NCI-H2107 (cell line): ENCODE measurements around the gene NFE2.
"Not testable (repeated sequence)": the region's sequence is repeated elsewhere in the genome, so short reads cannot be mapped to it uniquely, and the experiment has no call there.

Source experiments
- DNase-seq: peaks from one replicate; lab custom pipeline; 2025; lab: John Stamatoyannopoulos, UW

NFE2 gene

GRCh38 chr12:54282949-54283593 lies 17.7 kb downstream of the NFE2 start:
- DNase-seq: no peak

GRCh38 chr12:54281694-54282093 lies 19.1 kb downstream of the NFE2 start:
- peak; percentile 37 for DNase-seq

- DNase-seq: not testable (repeated sequence)
Observed at GRCh38 chr12:54281261-54281638, 19.6 kb downstream of the NFE2 start.

- DNase-seq: peak; percentile 98
Observed at GRCh38 chr12:54280468-54281260, 20.2 kb downstream of the NFE2 start, which contains the start of gene HNRNPA1. TSS of gene HNRNPA1 (plus strand) at chr12:54280726. CDS start at chr12:54280808, 82 bp downstream.

- peak; percentile 99 for DNase-seq
Observed at GRCh38 chr12:54279632-54280467, 21.0 kb downstream of the NFE2 start, which contains the start of gene CBX5. TSS of gene CBX5 (minus strand) at chr12:54280122. CDS start at chr12:54257650, 22,472 bp downstream.

- no peak for DNase-seq
Observed at GRCh38 chr12:54279227-54279631, 21.6 kb downstream of the NFE2 start.

- no peak for DNase-seq
Observed at GRCh38 chr12:54277823-54278276, 23.0 kb downstream of the NFE2 start.

GRCh38 chr12:54276368-54276767 lies 24.4 kb downstream of the NFE2 start:
- DNase-seq: no peak

- no peak for DNase-seq
Observed at GRCh38 chr12:54273981-54274380, 26.8 kb downstream of the NFE2 start.

- DNase-seq: no peak
Observed at GRCh38 chr12:54272214-54272613, 28.6 kb downstream of the NFE2 start.

GRCh38 chr12:54270345-54270744 lies 30.5 kb downstream of the NFE2 start:
- no peak for DNase-seq

- DNase-seq: no peak
Observed at GRCh38 chr12:54266852-54267251, 34.0 kb downstream of the NFE2 start.

- no peak for DNase-seq
Observed at GRCh38 chr12:54265364-54265812, 35.4 kb downstream of the NFE2 start.

GRCh38 chr12:54262403-54262925 lies 38.4 kb downstream of the NFE2 start:
- DNase-seq: no peak

GRCh38 chr12:54261815-54262402 lies 38.9 kb downstream of the NFE2 start:
- DNase-seq: no peak

GRCh38 chr12:54259194-54260011 lies 41.4 kb downstream of the NFE2 start:
- DNase-seq: peak; percentile 50

GRCh38 chr12:54258201-54258681 lies 42.6 kb downstream of the NFE2 start:
- no peak for DNase-seq

- DNase-seq: no peak
Observed at GRCh38 chr12:54257332-54257731, 43.5 kb downstream of the NFE2 start.

GRCh38 chr12:54253240-54253639 lies 47.6 kb downstream of the NFE2 start:
- no peak for DNase-seq

GRCh38 chr12:54251667-54252284 lies 49.0 kb downstream of the NFE2 start:
- no peak for DNase-seq
